WTC11 (cell line): Measurements from ENCODE around the gene AQP9.
A peak's percentile ranks its signal among the peaks of the same experiment; 100 is the strongest.

Experiments
- ATF1 ChIP-seq: sonication (generic); formaldehyde crosslinking; IDR thresholded peaks from 2 replicates; pipeline ENCODE4 v1.8.1; 2023; ENCODE audit warnings: mild to moderate bottlenecking, moderate library complexity, missing genetic modification reagents
- CREM ChIP-seq: sonication (generic); formaldehyde crosslinking; IDR thresholded peaks from 2 replicates; pipeline ENCODE4 v1.8.1; 2022; ENCODE audit warnings: mild to moderate bottlenecking, missing genetic modification reagents, moderate library complexity
- ELF4 ChIP-seq: sonication (generic); formaldehyde crosslinking; IDR thresholded peaks from 2 replicates; pipeline ENCODE4 v1.8.1; 2022; ENCODE audit warnings: low read depth, mild to moderate bottlenecking, moderate library complexity, missing genetic modification reagents
- FOXK1 ChIP-seq: sonication (generic); formaldehyde crosslinking; IDR thresholded peaks from 2 replicates; pipeline ENCODE4 v1.8.0; 2022; ENCODE audit warnings: mild to moderate bottlenecking, moderate library complexity, missing genetic modification reagents
- JUN ChIP-seq: sonication (generic); formaldehyde crosslinking; IDR thresholded peaks from 2 replicates; pipeline ENCODE4 v1.8.0; 2023; ENCODE audit warnings: mild to moderate bottlenecking, missing genetic modification reagents
- NFYB ChIP-seq: sonication (generic); formaldehyde crosslinking; conservative IDR thresholded peaks from 2 replicates; pipeline ENCODE4 v1.8.0; 2022; ENCODE audit warnings: low read depth, missing genetic modification reagents
- RELA ChIP-seq: sonication (generic); formaldehyde crosslinking; IDR thresholded peaks from 2 replicates; pipeline ENCODE4 v1.8.1; 2022; ENCODE audit warnings: missing genetic modification reagents, mild to moderate bottlenecking, borderline replicate concordance
- TCF7 ChIP-seq: sonication (generic); formaldehyde crosslinking; IDR thresholded peaks from 2 replicates; pipeline ENCODE4 v1.8.0; 2022; ENCODE audit warnings: mild to moderate bottlenecking, low read depth, missing genetic modification reagents, moderate library complexity
- TEAD4 ChIP-seq: sonication (generic); formaldehyde crosslinking; IDR thresholded peaks from 2 replicates; pipeline ENCODE4 v1.8.0; 2022; ENCODE audit warnings: mild to moderate bottlenecking, missing genetic modification reagents
- ZNF138 ChIP-seq: sonication (generic); formaldehyde crosslinking; conservative IDR thresholded peaks from 2 replicates; pipeline ENCODE4 v1.8.1; 2022; ENCODE audit warnings: mild to moderate bottlenecking, moderate library complexity, missing genetic modification reagents
- TF ChIP-seq, protein P1 (sequence below): fragments of 200-600 bp; IDR thresholded peaks from 2 replicates; pipeline ENCODE4 v1.8.0; 2022; ENCODE audit warnings: antibody characterized with exemption
- TF ChIP-seq, protein P2 (sequence below): sonication (generic); formaldehyde crosslinking; IDR thresholded peaks from 2 replicates; pipeline ENCODE4 v1.8.1; 2023; ENCODE audit warnings: mild to moderate bottlenecking, moderate library complexity, missing genetic modification reagents
- TF ChIP-seq, protein P3 (sequence below): sonication (generic); formaldehyde crosslinking; IDR thresholded peaks from 2 replicates; pipeline ENCODE4 v1.8.0; 2022; ENCODE audit warnings: mild to moderate bottlenecking, missing genetic modification reagents
- TF ChIP-seq, protein P4 (sequence below): sonication (generic); formaldehyde crosslinking; IDR thresholded peaks from 2 replicates; pipeline ENCODE4 v1.8.1; 2022; ENCODE audit warnings: mild to moderate bottlenecking, moderate library complexity, missing genetic modification reagents

DNA sequence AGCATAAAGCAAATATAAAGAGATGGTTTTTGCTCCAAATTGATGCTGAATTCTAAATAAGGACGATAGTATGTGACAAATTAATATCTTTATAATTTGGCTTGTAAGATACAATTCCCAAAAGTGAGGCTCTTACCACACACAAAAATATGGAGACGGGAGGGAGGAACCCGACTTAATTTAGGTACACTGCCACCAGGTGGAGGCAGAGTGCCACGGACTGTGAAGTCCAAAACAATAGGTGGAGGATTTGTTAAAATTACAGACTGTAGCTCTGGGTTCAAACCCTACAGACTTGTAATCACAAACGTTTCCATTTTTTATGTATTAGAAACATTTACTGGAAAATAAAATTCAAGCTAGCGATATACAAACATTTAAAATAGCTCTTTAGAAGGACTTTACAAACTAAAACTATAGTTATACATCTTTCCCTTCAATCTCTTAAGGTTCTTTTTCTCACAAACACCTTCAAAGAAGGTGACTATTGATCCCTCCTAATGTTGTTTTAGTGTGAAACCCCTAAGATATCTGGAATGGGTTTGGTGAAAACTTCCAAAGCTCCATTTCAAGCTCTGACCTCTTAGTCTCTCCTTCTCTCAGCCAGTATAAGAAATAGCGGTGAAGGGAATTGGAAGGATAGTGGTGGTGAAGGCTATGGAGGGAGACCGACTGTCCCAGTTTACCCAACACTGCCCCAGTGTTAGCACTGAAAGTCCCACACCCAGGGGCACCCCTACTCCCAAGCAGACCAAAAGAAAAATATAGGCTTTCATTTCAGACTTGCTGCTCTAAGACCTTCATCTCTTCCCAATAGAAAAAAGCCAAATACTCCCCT lies 89.7 kb downstream of the AQP9 start:
- TF ChIP-seq, protein P1, sequence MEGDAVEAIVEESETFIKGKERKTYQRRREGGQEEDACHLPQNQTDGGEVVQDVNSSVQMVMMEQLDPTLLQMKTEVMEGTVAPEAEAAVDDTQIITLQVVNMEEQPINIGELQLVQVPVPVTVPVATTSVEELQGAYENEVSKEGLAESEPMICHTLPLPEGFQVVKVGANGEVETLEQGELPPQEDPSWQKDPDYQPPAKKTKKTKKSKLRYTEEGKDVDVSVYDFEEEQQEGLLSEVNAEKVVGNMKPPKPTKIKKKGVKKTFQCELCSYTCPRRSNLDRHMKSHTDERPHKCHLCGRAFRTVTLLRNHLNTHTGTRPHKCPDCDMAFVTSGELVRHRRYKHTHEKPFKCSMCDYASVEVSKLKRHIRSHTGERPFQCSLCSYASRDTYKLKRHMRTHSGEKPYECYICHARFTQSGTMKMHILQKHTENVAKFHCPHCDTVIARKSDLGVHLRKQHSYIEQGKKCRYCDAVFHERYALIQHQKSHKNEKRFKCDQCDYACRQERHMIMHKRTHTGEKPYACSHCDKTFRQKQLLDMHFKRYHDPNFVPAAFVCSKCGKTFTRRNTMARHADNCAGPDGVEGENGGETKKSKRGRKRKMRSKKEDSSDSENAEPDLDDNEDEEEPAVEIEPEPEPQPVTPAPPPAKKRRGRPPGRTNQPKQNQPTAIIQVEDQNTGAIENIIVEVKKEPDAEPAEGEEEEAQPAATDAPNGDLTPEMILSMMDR: peak; percentile 78
- no peak for TF ChIP-seq ATF1 (CRISPR knock-in tag)
- TF ChIP-seq NFYB (CRISPR knock-in tag): no peak
- no peak for TF ChIP-seq TEAD4
- TF ChIP-seq, protein P2, sequence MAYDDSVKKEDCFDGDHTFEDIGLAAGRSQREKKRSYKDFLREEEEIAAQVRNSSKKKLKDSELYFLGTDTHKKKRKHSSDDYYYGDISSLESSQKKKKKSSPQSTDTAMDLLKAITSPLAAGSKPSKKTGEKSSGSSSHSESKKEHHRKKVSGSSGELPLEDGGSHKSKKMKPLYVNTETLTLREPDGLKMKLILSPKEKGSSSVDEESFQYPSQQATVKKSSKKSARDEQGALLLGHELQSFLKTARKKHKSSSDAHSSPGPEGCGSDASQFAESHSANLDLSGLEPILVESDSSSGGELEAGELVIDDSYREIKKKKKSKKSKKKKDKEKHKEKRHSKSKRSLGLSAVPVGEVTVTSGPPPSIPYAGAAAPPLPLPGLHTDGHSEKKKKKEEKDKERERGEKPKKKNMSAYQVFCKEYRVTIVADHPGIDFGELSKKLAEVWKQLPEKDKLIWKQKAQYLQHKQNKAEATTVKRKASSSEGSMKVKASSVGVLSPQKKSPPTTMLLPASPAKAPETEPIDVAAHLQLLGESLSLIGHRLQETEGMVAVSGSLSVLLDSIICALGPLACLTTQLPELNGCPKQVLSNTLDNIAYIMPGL (CRISPR knock-in tag): no peak
- no peak for TF ChIP-seq FOXK1
- TF ChIP-seq, protein P3, sequence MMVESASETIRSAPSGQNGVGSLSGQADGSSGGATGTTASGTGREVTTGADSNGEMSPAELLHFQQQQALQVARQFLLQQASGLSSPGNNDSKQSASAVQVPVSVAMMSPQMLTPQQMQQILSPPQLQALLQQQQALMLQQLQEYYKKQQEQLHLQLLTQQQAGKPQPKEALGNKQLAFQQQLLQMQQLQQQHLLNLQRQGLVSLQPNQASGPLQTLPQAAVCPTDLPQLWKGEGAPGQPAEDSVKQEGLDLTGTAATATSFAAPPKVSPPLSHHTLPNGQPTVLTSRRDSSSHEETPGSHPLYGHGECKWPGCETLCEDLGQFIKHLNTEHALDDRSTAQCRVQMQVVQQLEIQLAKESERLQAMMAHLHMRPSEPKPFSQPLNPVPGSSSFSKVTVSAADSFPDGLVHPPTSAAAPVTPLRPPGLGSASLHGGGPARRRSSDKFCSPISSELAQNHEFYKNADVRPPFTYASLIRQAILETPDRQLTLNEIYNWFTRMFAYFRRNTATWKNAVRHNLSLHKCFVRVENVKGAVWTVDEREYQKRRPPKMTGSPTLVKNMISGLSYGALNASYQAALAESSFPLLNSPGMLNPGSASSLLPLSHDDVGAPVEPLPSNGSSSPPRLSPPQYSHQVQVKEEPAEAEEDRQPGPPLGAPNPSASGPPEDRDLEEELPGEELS (CRISPR knock-in tag): no peak
- TF ChIP-seq, protein P4, sequence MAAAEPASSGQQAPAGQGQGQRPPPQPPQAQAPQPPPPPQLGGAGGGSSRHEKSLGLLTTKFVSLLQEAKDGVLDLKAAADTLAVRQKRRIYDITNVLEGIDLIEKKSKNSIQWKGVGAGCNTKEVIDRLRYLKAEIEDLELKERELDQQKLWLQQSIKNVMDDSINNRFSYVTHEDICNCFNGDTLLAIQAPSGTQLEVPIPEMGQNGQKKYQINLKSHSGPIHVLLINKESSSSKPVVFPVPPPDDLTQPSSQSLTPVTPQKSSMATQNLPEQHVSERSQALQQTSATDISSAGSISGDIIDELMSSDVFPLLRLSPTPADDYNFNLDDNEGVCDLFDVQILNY: no peak
- no peak for TF ChIP-seq RELA (CRISPR knock-in tag)
- TF ChIP-seq TCF7 (CRISPR knock-in tag): no peak
- TF ChIP-seq ELF4: no peak
- no peak for TF ChIP-seq ZNF138 (CRISPR knock-in tag)
- TF ChIP-seq CREM (CRISPR knock-in tag): no peak
- TF ChIP-seq JUN (CRISPR knock-in tag): no peak
